ENCODE measurements around the gene ADIG. TPM values are rescaled to one million over a fixed set of nuclear protein-coding genes. Genes with fewer than 3 reads are reported as not detected.

ADIG gene
- total and polyA plus RNA-seq, 2 donors = not detected

DNA sequence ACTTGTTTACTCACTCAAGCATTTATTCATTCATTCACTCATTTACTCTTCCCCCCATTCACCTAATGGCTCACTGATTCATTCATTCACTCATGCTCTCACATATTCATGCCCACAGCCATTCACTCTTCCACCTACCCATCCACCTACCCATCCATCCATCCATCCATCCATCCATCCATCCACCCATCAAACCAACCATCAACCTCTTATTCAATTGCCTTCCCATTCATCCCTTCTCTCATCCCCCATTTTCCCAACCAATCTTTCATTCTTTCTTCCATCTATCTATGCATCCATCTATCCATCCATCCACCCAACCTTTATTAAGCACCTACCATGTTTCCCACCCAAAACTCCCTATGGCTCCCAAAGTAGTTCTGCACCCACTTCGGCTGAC, 19.1 kb downstream of the ADIG start:
- no peak for DNase-seq (ENCODE audit: extremely low spot score)
- H3K27ac ChIP-seq (ENCODE audit: low read depth) = no peak overlapping the region

DNA sequence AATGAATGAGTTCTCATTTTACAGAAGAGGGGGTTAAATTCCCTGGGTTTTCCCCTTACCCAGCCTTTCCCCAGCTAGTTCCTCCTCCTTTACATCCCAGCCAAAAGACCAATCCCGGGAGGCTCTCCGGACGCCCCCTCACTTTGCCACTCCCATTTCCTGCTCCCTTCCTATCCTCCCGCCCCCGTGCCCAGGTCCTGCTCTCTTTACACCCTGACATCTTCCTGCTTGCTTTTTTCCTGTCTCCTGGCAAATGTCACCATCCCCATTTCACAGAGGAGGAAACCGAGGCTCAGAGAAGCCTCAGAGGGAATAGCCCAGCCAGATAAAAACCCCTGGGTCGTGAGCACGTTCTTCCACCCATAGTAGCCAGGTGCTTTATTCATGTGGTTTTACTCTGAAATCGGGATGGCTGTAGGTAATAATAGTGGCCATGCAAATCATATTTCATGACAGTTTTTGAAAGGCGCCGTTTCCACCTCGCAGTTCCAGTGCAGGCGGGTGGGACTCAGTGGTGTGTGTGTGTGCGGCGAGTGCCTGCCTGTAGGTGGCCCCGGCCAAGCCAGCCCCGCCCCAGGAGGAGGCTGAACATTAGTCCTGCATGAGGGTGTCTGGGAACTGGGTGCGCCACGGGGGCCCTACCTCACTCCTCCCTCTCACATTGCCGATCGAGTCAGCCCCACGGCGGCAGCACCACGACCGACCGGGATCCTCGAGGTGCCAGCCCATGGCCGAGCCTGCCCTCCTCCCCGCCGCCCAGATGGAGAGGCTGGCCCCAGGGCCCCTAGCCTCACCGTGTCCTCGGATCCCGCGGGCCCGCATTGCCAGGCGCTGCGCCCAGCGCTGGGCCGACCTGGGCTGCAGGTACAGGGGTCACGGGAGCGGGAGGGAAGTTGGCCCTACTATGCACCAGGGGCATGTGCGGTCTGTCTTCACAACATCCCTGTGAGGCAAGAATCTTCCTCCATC, 20.5 kb downstream of the ADIG start, which contains the start of gene ARHGAP40:
ARHGAP40 (plus strand) TSS at position 594 of the 969 bp plus-strand sequence.
- Histone ChIP-seq H3K4me1 (ENCODE audit: insufficient read depth) (no peaks in the 10 kb centered on the region), H3K4me3 (ENCODE audit: low read depth, low read length) (no peak within 1 kb of the TSS), H3K27ac (ENCODE audit: low read depth) (no peak within 1 kb of the TSS), H3K36me3 (ENCODE audit: insufficient read depth) (no peaks in the 10 kb centered on the region)
- WGBS = 9% methylated on average over 42 of the region's 42 CpGs
- DNase-seq (ENCODE audit: extremely low spot score) = no peak

More for the DNA sequence above, 19.1 kb downstream of the ADIG start:
- H3K4me1 ChIP-seq (ENCODE audit: insufficient read depth) = no peaks in the 10 kb centered on the region
- no peak overlapping the region for H3K4me3 ChIP-seq (ENCODE audit: low read depth, low read length)
- H3K36me3 ChIP-seq (ENCODE audit: insufficient read depth) = no peaks in the 10 kb centered on the region
- 97% methylated on average over 1 of the region's 1 CpG for WGBS

DNA sequence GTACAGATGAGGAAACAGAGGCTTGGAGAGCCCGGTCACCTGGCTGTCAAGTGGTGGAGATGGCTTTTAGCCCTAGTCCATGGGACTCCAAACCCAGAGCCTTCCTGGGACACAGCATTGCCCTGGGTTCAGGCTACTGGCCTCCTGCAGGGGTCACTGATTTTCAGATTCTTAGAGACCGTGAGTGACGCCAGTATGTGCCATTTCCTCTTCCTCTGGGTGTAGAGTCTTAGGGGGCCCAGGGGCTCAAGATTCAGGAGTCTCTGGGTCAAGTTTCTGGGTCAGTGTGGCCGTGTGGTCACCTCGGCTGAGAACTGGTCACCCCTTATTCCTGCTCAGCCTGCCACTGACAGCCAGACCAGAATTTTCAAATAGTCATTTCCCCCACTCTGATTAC, 21.2 kb downstream of the ADIG start:
- no peak overlapping the region for H3K27ac ChIP-seq (ENCODE audit: low read depth)
- H3K4me1 ChIP-seq (ENCODE audit: insufficient read depth) = no peaks in the 10 kb centered on the region
- no peak overlapping the region for H3K4me3 ChIP-seq (ENCODE audit: low read depth, low read length)
- 38% methylated on average over 5 of the region's 5 CpGs for WGBS
- H3K36me3 ChIP-seq (ENCODE audit: insufficient read depth) = no peaks in the 10 kb centered on the region
- no peak for DNase-seq (ENCODE audit: extremely low spot score)

DNA sequence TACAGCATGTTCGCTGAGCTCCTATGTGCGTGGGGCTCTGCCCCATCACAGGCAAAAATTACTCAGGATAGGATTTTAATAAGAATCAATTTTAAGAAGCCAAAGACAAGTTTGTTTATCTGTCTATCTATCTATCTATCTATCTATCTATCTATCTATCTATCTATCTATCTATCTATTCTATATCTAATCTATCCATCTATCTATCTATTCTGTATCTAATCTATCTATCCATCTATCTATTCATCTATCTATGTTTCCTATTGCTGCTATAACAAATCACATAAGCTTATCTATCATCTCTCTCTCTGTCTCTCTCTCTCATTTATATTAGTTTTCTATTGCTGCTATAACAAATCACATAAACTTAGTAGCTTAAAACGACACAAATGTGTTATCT, 22.3 kb downstream of the ADIG start:
- no peaks in the 10 kb centered on the region for H3K4me1 ChIP-seq (ENCODE audit: insufficient read depth)
- DNase-seq (ENCODE audit: extremely low spot score) = no peak
- no peak overlapping the region for H3K4me3 ChIP-seq (ENCODE audit: low read depth, low read length)
- H3K27ac ChIP-seq (ENCODE audit: low read depth) = no peak overlapping the region
- H3K36me3 ChIP-seq (ENCODE audit: insufficient read depth) = no peaks in the 10 kb centered on the region
- WGBS = 76% methylated on average over 3 of the region's 3 CpGs

DNA sequence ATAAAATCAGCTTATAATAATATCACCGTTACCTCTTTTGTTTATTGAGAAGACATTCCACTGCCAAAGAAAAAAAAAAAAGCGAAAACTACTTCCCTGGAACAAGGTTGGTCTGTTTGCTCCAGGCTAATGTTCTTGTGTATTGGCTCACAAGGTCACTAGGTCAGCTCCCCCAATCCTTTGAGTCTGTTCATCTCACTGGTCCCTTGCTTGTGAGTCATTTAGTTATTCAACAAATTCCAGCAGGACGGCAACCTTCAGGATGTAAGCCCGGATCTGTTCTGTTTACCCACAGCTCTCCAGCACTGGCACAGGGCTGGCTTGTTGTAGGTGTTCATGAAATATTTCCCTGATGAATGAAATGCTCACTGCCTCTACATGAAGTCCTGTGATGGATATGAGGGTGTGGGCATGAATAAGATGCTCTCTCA, 23.9 kb downstream of the ADIG start:
- 36% methylated on average over 4 of the region's 4 CpGs for WGBS
- DNase-seq (ENCODE audit: extremely low spot score) = no peak
- Histone ChIP-seq H3K4me1 (ENCODE audit: insufficient read depth) (no peaks in the 10 kb centered on the region), H3K27ac (ENCODE audit: low read depth) (no peak overlapping the region), H3K36me3 (ENCODE audit: insufficient read depth) (no peaks in the 10 kb centered on the region), H3K4me3 (ENCODE audit: low read depth, low read length) (no peak overlapping the region)

DNA sequence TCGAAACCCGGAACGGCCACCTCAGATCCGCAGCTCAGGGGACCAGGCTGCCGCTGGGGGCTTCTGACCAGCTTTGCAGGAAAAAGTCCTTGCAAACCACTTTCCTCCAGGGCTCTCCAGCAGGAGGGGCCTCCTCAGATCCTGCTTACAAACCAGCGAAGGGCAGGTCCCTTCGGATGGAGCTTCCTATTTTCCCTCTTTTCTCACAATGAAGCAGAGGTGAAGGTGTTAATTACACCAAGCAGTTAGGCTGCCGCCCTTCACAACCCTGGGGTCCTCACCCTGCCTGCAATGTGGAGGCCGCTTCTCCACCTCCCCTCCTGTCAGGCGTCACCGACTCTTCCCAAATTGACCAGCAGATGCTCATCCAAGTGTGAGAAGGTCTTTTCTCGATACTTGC, 26.4 kb downstream of the ADIG start:
- WGBS = 31% methylated on average over 12 of the region's 12 CpGs
- H3K27ac ChIP-seq (ENCODE audit: low read depth) = no peak overlapping the region
- H3K4me3 ChIP-seq (ENCODE audit: low read depth, low read length) = no peak overlapping the region
- no peaks in the 10 kb centered on the region for H3K4me1 ChIP-seq (ENCODE audit: insufficient read depth)
- no peaks in the 10 kb centered on the region for H3K36me3 ChIP-seq (ENCODE audit: insufficient read depth)
- no peak for DNase-seq (ENCODE audit: extremely low spot score)

DNA sequence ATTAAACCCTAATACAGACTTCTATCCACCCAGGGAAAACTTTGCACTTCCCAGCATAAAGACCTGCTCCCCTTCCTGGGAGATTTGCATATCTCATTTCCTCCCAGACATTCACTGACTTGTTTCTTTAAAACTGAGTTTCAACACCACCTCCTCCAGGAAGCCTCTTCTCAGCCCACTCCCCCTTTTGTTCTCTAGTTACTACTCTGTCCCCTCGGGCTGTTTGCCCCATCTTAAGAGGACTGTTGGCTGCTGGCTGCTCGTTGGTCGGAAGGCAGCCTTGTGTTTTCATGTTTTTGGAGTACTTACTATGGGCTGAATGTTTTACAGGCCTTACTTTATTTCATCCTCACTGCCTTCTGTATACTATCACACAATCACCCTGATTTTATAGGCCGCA, 27.2 kb downstream of the ADIG start:
- no peak overlapping the region for H3K4me3 ChIP-seq (ENCODE audit: low read depth, low read length)
- no peak for DNase-seq (ENCODE audit: extremely low spot score)
- H3K4me1 ChIP-seq (ENCODE audit: insufficient read depth) = no peaks in the 10 kb centered on the region
- no peaks in the 10 kb centered on the region for H3K36me3 ChIP-seq (ENCODE audit: insufficient read depth)
- 66% methylated on average over 4 of the region's 4 CpGs for WGBS
- H3K27ac ChIP-seq (ENCODE audit: low read depth) = no peak overlapping the region

DNA sequence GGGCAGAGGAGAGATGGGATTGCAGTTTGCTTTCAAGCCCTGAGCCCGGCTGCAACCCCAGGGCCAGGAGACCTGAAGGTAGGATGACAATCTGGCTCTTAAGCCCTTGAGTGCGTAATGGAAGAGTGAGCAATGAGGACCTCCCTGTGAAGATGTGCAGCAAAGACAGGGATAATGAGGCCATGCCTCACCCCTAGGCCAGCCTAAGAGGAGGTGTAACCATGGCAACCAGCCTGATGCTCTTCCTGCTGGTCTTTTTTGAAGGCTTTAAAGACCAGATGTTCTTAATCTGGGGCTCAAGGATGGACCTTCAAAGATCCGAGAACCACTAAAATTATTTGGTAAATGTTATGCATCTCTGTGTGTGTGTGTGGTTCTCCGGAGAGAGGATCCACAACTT, 28.8 kb downstream of the ADIG start:
- whole genome bisulfite sequencing = 64% methylated on average over 4 of the region's 4 CpGs
- no peak for DNase-seq (ENCODE audit: extremely low spot score)
- H3K36me3 ChIP-seq (ENCODE audit: insufficient read depth) = no peaks in the 10 kb centered on the region
- H3K4me3 ChIP-seq (ENCODE audit: low read depth, low read length) = no peak overlapping the region
- no peaks in the 10 kb centered on the region for H3K4me1 ChIP-seq (ENCODE audit: insufficient read depth)
- H3K27ac ChIP-seq (ENCODE audit: low read depth) = no peak overlapping the region

DNA sequence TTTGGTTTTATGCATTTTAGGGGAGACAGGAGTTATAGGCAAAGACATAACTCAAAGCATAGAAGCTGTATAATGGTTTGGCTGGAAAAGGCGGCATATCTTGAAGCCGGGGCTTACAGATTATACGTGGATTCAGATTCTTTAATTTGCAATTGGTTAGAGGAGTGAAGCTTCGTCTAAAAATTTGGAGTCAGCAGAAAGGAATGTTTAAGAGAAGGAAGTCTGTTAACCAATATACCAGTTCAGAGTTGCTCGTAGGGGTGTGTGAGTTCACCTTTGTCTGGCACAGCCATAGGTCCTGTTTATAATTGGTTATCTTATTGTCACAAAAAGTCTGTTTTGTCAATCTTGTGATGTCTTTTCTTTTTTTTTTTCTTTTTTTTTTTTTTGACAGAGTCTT, 29.5 kb downstream of the ADIG start:
- Histone ChIP-seq H3K27ac (ENCODE audit: low read depth) (no peak overlapping the region), H3K4me1 (ENCODE audit: insufficient read depth) (no peaks in the 10 kb centered on the region), H3K4me3 (ENCODE audit: low read depth, low read length) (no peak overlapping the region), H3K36me3 (ENCODE audit: insufficient read depth) (no peaks in the 10 kb centered on the region)
- no peak for DNase-seq (ENCODE audit: extremely low spot score)
- WGBS = 63% methylated on average over 5 of the region's 5 CpGs

DNA sequence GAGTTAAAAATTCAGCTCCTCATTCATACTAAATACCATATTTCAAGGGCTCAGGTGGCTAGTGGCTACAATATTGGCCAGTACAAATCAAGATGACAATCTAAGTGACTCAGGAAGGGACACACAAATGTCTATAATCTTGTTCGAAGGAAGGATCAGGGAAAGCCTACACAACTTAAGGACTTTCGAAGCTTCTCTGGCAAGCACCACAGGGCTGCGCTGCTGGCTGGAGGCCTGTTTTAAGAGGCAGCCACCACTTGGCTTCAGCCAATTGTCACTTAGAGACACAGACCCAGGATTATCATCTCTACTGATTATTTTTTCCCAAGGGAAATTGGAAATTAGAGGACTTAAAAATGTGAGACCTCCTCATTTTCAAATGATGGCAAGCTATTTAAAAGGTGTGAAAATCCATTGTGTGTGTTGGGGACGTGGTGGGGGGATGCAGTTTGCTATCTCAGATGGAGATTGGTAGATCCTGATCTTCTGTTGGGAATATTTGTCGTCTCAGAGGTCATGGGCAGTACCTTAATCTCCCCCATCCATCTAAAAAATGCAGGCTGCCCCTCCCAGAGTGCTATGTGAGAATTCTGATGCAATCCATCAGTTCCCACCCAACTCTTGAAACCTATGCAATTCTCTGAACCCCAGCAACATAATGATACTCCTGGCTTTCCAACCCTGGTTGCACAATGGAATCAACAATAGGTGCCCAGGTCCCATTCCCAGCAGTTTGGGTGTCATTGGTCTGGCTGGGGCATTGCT, 31.9 kb downstream of the ADIG start:
- H3K4me3 ChIP-seq (ENCODE audit: low read depth, low read length) = no peak overlapping the region
- no peak overlapping the region for H3K27ac ChIP-seq (ENCODE audit: low read depth)
- no peak for DNase-seq (ENCODE audit: extremely low spot score)
- no peaks in the 10 kb centered on the region for H3K36me3 ChIP-seq (ENCODE audit: insufficient read depth)
- no peaks in the 10 kb centered on the region for H3K4me1 ChIP-seq (ENCODE audit: insufficient read depth)
- 60% methylated on average over 5 of the region's 5 CpGs for WGBS

DNA sequence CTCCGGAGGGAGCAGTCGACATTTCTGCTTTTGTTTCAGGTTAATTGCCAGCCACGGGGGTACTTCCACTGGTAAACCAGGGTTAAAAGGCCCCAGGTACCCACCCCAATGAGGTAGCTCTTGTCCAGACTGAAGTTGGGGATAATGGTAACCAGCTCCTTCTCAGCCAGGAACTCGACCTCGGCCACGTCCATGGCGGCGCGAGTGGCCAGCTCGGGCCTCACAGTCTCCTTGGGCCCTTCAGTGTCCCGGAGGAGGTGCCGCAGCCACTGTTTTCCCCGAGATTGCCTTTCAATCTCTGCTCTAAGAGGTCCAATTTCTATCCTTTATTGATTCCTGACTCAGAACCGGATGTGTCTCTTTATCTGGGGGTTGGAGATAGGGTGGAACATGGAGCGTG, 34.3 kb downstream of the ADIG start:
- WGBS = 88% methylated on average over 15 of the region's 15 CpGs
- no peaks in the 10 kb centered on the region for H3K4me1 ChIP-seq (ENCODE audit: insufficient read depth)
- no peaks in the 10 kb centered on the region for H3K36me3 ChIP-seq (ENCODE audit: insufficient read depth)
- H3K4me3 ChIP-seq (ENCODE audit: low read depth, low read length) = no peak overlapping the region
- no peak for DNase-seq (ENCODE audit: extremely low spot score)
- no peak overlapping the region for H3K27ac ChIP-seq (ENCODE audit: low read depth)

DNA sequence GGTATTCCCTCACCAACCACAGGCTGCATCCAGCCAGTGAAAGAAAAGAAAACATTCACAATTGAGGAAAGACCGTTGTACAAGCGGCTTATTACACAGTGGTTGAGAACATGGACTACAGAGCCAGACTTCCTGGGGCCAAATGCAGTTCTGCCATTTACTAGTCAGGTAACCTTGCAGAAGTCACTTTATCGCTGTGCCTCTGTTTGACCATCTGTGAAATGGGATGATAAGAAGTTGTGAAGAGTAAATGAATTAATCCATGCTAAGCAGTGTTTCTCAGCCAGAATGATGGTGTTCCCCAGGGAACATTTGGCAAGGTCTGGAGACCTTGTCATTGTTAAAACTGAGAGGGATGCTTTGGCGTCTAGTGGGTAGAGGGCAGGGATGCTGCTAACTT, 35.5 kb downstream of the ADIG start:
- DNase-seq (ENCODE audit: extremely low spot score) = no peak
- H3K4me3 ChIP-seq (ENCODE audit: low read depth, low read length) = no peak overlapping the region
- H3K36me3 ChIP-seq (ENCODE audit: insufficient read depth) = no peaks in the 10 kb centered on the region
- no peaks in the 10 kb centered on the region for H3K4me1 ChIP-seq (ENCODE audit: insufficient read depth)
- H3K27ac ChIP-seq (ENCODE audit: low read depth) = no peak overlapping the region
- 89% methylated on average over 4 of the region's 4 CpGs for WGBS

DNA sequence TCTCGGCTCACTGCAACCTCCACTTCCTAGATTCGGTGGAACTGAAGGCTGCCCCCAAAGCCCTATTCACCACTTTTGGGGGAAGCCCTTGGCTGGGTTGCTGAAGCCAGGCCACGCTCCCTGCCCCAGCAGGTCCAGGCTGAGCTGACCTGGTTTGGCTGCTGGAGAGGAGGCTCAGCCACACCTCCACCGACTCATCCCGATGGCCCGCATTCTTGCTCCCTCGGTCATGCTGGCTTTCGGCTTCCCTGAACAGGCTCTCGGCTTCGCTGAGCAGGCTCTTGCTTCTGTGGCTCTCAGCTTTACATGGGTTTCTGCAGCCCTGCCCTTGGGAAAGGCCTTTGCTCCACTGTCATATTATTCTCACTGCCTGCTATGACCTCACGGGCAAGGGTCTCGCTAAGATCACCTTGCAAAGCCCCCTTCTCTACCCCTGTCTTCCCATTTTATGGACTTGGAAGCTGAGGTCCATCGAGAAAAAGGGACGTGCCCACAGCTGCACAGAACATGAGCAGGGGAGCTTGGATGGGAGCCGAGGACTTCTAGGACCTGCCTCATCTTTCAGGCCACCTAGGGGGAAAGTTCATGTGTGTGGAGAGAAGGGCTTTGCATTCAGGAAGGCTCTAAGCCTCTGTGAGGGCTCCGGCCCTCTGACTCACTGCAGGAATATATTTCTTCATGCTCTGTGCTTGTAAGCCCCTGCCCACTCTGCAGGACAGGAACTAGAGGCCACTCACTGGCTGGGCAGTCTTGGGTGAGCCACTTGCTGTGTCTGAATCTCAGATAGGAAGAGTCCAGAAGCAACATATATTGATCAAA, 36.2 kb downstream of the ADIG start:
- no peaks in the 10 kb centered on the region for H3K36me3 ChIP-seq (ENCODE audit: insufficient read depth)
- H3K4me1 ChIP-seq (ENCODE audit: insufficient read depth) = no peaks in the 10 kb centered on the region
- WGBS = 72% methylated on average over 16 of the region's 16 CpGs
- DNase-seq (ENCODE audit: extremely low spot score) = no peak
- H3K4me3 ChIP-seq (ENCODE audit: low read depth, low read length) = no peak overlapping the region
- H3K27ac ChIP-seq (ENCODE audit: low read depth) = no peak overlapping the region
